ENCODE measurements around the gene ZBTB8OS.

Gene ZBTB8OS

DNA sequence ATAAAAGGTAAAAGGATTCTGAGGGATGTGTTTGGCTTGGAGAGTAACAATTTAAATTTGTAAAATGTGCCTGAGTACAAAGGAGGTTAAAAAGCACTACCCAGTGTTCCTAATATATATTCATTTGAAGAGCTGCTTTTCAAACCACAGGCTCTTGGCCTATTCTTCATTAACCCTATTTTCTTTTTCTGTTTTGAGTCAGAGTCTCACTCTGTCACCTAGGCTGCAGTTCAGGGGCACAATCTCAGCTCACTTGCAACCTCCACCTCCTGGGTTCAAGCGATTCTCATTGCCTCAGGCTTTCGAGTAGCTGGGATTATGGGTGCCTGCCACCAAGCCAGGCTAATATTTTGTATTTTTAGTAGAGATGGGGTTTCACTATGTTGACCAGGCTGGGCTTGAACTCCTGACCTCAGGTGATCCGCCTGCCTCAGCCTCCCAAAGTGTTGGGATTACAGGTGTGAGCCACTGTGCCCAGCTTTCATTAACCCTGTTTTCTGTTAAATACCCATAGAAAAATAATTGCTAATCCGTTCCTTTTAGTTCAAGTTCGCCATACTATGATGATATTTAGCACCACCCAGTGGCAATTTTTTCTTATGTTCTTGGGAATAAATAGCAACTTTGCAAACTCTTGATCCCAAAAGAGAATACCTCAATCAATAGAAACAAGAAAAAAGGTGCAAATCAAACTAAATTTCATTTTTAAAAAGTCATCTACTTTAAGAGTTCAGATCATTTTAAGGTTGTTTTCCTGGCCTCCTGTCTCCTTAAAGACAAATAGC is 30.5 kb downstream of the ZBTB8OS start:
- TF ChIP-seq, protein P1, sequence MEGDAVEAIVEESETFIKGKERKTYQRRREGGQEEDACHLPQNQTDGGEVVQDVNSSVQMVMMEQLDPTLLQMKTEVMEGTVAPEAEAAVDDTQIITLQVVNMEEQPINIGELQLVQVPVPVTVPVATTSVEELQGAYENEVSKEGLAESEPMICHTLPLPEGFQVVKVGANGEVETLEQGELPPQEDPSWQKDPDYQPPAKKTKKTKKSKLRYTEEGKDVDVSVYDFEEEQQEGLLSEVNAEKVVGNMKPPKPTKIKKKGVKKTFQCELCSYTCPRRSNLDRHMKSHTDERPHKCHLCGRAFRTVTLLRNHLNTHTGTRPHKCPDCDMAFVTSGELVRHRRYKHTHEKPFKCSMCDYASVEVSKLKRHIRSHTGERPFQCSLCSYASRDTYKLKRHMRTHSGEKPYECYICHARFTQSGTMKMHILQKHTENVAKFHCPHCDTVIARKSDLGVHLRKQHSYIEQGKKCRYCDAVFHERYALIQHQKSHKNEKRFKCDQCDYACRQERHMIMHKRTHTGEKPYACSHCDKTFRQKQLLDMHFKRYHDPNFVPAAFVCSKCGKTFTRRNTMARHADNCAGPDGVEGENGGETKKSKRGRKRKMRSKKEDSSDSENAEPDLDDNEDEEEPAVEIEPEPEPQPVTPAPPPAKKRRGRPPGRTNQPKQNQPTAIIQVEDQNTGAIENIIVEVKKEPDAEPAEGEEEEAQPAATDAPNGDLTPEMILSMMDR (IDR thresholded peaks at IDR 0.05; ENCODE audit: low read depth, low read length, missing control alignments), result no peak
- no peak overlapping the region for H3K4me3 ChIP-seq (replicated peaks; ENCODE audit: low read depth, low read length)
- no peak for DNase-seq (ENCODE audit: extremely low read depth, low read depth)

DNA sequence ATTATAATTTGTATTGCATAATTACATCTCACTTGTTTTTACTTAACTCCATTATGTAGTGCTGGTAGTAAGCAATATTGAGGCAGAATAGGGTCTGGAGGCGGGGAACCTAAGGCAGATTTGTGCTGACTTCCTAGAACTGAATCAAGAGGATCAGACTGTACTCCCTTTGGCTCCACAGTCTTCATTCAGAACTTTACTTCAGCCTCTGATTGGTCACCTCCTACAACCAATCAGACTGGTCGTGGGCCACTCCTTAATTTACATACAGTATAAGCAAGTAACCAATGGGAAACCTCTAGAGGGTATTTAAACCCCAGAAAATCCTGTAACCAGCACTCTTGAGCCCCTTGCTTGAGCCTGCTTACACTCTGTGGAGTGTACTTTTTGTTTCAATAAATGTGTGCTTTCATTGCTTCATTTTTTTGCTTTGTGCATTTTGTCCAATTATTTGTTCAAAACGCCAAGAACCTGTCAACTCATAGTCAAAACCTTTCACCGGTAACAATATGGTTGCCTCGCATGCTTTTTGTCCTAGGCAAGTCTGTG is 31.6 kb downstream of the ZBTB8OS start:
- no peak for DNase-seq (ENCODE audit: extremely low read depth, low read depth)
- H3K4me3 ChIP-seq (replicated peaks; ENCODE audit: low read depth, low read length), result no peak overlapping the region
- TF ChIP-seq, protein P1 (IDR thresholded peaks at IDR 0.05; ENCODE audit: low read depth, low read length, missing control alignments), result no peak

DNA sequence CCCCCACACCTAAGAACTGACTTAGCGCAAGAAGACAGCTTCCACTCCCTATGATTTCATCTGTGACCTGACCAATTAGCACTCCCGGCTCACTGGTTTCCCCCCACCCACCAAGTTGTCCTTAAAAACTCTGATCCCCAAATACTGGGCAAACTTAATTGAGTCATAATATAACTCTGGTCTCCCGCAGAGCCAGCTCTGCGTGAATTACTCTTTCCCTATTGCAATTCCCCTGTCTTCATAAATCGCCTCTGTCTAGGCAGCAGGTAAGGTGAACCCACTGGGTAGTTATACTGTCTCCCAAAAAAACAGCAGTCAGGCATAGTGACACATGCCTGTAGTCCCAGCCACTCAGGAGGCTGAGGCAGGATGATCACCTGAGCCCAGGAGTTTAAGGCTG is 36.9 kb downstream of the ZBTB8OS start:
- DNase-seq (ENCODE audit: extremely low read depth, low read depth), result no peak
- TF ChIP-seq, protein P1 (IDR thresholded peaks at IDR 0.05; ENCODE audit: low read depth, low read length, missing control alignments), result no peak
- no peak overlapping the region for H3K4me3 ChIP-seq (replicated peaks; ENCODE audit: low read depth, low read length)

DNA sequence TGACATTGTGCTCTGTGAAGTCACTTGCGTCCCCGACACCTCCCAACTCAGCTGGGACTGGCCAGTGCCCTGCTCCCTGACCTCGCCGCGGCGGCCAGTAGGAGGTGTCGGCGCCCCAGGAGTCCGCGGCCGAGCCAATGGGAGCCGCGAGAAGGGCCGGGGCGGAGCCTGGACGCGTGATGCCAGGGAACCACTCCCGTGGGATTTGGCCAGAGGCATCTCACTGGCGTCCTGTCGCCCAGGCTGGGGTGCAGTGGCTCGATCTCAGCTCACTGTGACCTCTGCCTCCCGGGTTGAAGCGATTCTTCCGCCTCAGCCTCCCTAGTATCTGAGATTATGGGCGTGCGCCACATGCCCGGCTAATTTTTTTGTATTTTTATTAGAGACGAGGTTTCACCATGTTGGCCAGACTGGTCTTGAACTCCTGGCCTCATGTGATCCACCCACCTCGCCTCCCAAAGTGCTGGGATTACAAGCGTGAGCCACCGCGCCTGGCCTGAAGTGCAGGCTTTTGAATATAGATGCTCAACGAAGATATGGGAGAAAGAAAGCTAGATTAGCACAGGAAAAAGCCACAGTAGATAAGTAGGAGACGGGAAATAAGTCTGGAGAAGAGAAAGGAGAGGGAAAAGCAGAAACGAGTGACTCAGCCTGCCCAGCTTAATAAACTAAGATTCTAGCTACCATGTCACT is 38.0 kb downstream of the ZBTB8OS start:
- peak; percentile 27 for DNase-seq (ENCODE audit: extremely low read depth, low read depth)
- TF ChIP-seq, protein P1 (IDR thresholded peaks at IDR 0.05; ENCODE audit: low read depth, low read length, missing control alignments), result peak; percentile 14
- H3K4me3 ChIP-seq (replicated peaks; ENCODE audit: low read depth, low read length), result peak overlapping the region; percentile 33

DNA sequence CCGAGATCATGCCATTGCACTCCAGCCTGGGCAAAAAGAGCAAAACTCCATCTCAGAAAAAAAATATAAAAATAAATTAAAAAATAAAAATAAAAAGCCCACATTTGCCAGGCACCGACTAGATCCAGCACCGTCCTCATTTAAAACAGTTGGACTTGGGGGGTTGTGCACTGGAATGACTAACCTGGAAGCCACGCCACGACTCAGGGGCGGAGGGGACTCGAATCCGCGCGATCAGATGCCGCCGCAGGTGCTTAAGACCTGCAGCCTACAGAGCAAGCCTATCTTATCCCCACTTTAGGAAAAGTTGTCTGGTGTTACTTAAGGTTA is 38.5 kb downstream of the ZBTB8OS start:
- DNase-seq (ENCODE audit: extremely low read depth, low read depth), result no peak
- TF ChIP-seq, protein P1 (IDR thresholded peaks at IDR 0.05; ENCODE audit: low read depth, low read length, missing control alignments), result no peak
- peak overlapping the region; percentile 33 for H3K4me3 ChIP-seq (replicated peaks; ENCODE audit: low read depth, low read length)

DNA sequence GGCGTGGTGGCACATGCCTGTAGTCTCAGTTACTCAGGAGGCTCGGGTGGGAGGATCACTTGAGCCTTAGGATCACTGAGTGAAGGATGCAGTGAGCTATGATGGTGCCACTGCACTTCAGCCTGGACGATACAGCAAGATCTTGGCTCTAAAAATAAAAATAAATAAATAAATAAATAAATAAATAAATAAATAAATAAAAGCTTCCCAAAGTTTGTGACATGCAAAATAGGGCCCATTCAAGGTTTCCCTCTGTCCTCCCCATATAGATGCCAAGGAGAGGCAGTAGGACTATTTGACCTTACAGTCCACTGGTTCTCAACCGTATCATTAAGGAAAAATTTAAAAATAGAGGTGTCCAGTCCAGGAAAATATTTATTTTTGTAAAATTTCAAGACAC is 41.2 kb downstream of the ZBTB8OS start:
- no peak overlapping the region for H3K4me3 ChIP-seq (replicated peaks; ENCODE audit: low read depth, low read length)
- TF ChIP-seq, protein P1 (IDR thresholded peaks at IDR 0.05; ENCODE audit: low read depth, low read length, missing control alignments), result no peak
- DNase-seq (ENCODE audit: extremely low read depth, low read depth), result no peak
